Endothelial cell of umbilical vein (primary cell): ENCODE data around the gene TAF5L. TPM values are rescaled to one million over a fixed set of nuclear protein-coding genes. Genes with fewer than 3 reads are reported as not detected.

Source experiments
- BruUV-seq: library from RNA; stranded (reverse); fragments of 400-500 nt; replicated peaks from 2 replicates; lab custom pipeline; 2021; lab: Mats Ljungman, UMichigan
- CTCF ChIA-PET: fragments of 300-600, 350-600 bp; sonication (Branson Sonifier 250); formaldehyde crosslinking; loops from one replicate; lab custom pipeline; 2021; ENCODE audit warnings: antibody characterized with exemption, inconsistent platforms; lab: Charles Lee
- POLR2A ChIA-PET: fragments of 300-600, 350-600 bp; sonication (Branson Sonifier 250); formaldehyde crosslinking; loops from one replicate; lab custom pipeline; 2021; ENCODE audit warnings: antibody characterized with exemption, inconsistent platforms; lab: Charles Lee
- DNase-seq: peaks from one replicate; pipeline ENCODE4 v3.0.0-alpha.2; 2011; ENCODE audit warnings: low read depth, low spot score
- FAIRE-seq: peaks from 2 replicates; lab custom pipeline; 2011; peaks lifted over from hg19 to GRCh38; lab: Jason Lieb, UNC
- H2AFZ ChIP-seq: 2 replicates; pipeline ENCODE4 v1.6.0; 2012; ENCODE audit warnings: low read depth, low read length, control low read depth, inconsistent platforms
- H3K27ac ChIP-seq: 2 replicates; pipeline ENCODE4 v1.5.1; 2011; ENCODE audit warnings: low read depth, mild to moderate bottlenecking, control low read depth, low read length, moderate library complexity; ENCODE audit not compliant: insufficient read depth
- H3K27me3 ChIP-seq, 2 experiments: 2 replicates each; pipeline versions ENCODE4 v1.6.0 to v1.6.1; 2011; ENCODE audit warnings: low read length in 2 of 2, mixed read lengths in 1 of 2; ENCODE audit not compliant: control insufficient read depth in 2 of 2, insufficient read depth in 2 of 2
- H3K36me3 ChIP-seq, 2 experiments: 2 replicates in 1 of 2; 3 replicates in 1 of 2; pipeline ENCODE4 v1.5.1; 2011; ENCODE audit warnings: low read length in 2 of 2, mild to moderate bottlenecking in 1 of 2, moderate library complexity in 1 of 2; ENCODE audit not compliant: control insufficient read depth in 2 of 2, insufficient read depth in 2 of 2; ENCODE audit errors: extremely low read depth in 1 of 2
- H3K4me1 ChIP-seq: 3 replicates; pipeline ENCODE4 v1.5.1; 2011; ENCODE audit warnings: mild to moderate bottlenecking, low read length; ENCODE audit not compliant: control insufficient read depth, insufficient read depth; ENCODE audit errors: extremely low read depth
- H3K4me2 ChIP-seq: 2 replicates; pipeline ENCODE4 v1.6.1; 2011; ENCODE audit warnings: low read length, control low read depth, mixed read lengths; ENCODE audit not compliant: insufficient read depth
- H3K4me3 ChIP-seq, 3 experiments: fragments of 200-600 bp in 1 of 3; sonication (generic), shearing (Covaris generic) in 1 of 3; replicated peaks in 1 of 3; 2 replicates each; pipeline ENCODE4 v1.5.1; 2011 to 2016; ENCODE audit warnings: control low read depth in 3 of 3, low read length in 3 of 3, mild to moderate bottlenecking in 2 of 3, inconsistent platforms in 1 of 3, low read depth in 1 of 3, moderate library complexity in 1 of 3; ENCODE audit not compliant: insufficient read depth in 1 of 3
- H3K79me2 ChIP-seq: 2 replicates; pipeline ENCODE4 v1.6.0; 2012; ENCODE audit warnings: low read length, inconsistent platforms; ENCODE audit not compliant: control insufficient read depth, insufficient read depth
- H3K9ac ChIP-seq: replicated peaks from 2 replicates; pipeline ENCODE3; 2011; ENCODE audit warnings: low read length, control low read depth; ENCODE audit not compliant: insufficient read depth; ENCODE audit errors: extremely low read depth
- H3K9me1 ChIP-seq: replicated peaks from 3 replicates; pipeline ENCODE4 v1.6.0; 2011; ENCODE audit warnings: mild to moderate bottlenecking, low read length; ENCODE audit not compliant: control insufficient read depth, insufficient read depth; ENCODE audit errors: extremely low read depth
- H3K9me3 ChIP-seq: replicated peaks from 2 replicates; pipeline ENCODE4 v1.5.1; 2012; ENCODE audit warnings: low read length, inconsistent platforms; ENCODE audit not compliant: control insufficient read depth, insufficient read depth
- H4K20me1 ChIP-seq: replicated peaks from 2 replicates; pipeline ENCODE3; 2011; ENCODE audit warnings: mild to moderate bottlenecking, low read length; ENCODE audit not compliant: control insufficient read depth, insufficient read depth; ENCODE audit errors: extremely low read depth
- EZH2 ChIP-seq: IDR thresholded peaks from 2 replicates; pipeline ENCODE4 v1.6.1; 2012; ENCODE audit warnings: borderline replicate concordance, low read depth, mild to moderate bottlenecking, moderate library complexity, low read length, inconsistent platforms; ENCODE audit not compliant: severe bottlenecking
- FOS ChIP-seq: IDR thresholded peaks from 2 replicates; pipeline ENCODE4 v1.6.1; 2011; ENCODE audit warnings: mild to moderate bottlenecking, low read length, moderate library complexity, borderline replicate concordance; ENCODE audit not compliant: insufficient read depth
- GATA2 ChIP-seq: IDR thresholded peaks from 2 replicates; pipeline ENCODE4 v1.7.0; 2011; ENCODE audit warnings: low read depth, mild to moderate bottlenecking, moderate library complexity, mixed read lengths, low read length; ENCODE audit not compliant: insufficient read length, insufficient read depth
- JUN ChIP-seq: IDR thresholded peaks from 2 replicates; pipeline ENCODE4 v1.6.1; 2011; ENCODE audit warnings: borderline replicate concordance, low read depth; ENCODE audit not compliant: insufficient read length, insufficient read depth
- MYC ChIP-seq: IDR thresholded peaks from one replicate; pipeline ENCODE4 v1.6.1; 2011; ENCODE audit warnings: mild to moderate bottlenecking, low read depth, low read length
- POLR2A ChIP-seq: IDR thresholded peaks from 2 replicates; pipeline ENCODE4 v1.6.1; 2012; ENCODE audit warnings: low read depth, mild to moderate bottlenecking, control low read depth, low read length
- POLR2AphosphoS5 ChIP-seq: IDR thresholded peaks from 2 replicates; pipeline ENCODE4 v1.6.1; 2012; ENCODE audit warnings: low read depth, mild to moderate bottlenecking, control low read depth, low read length, moderate library complexity; ENCODE audit not compliant: insufficient read depth
- dilution Hi-C: fragments of 300-500 bp; cut with MboI; formaldehyde crosslinking; loops from one replicate; pipeline ENCODE4 v1.15.0; 2019; ENCODE audit warnings: low sequenced_read_pairs; ENCODE audit not compliant: extremely low pct_ligation_motif_present
- intact Hi-C: fragments of 100-400 bp; cut with micrococcal nuclease; formaldehyde crosslinking; loops from one replicate; pipeline ENCODE4 v1.10.0; 2022
- polyA plus RNA-seq, 4 experiments: library from polyadenylated mRNA; depleted of rRNA in 3 of 4; stranded (reverse) in 3 of 4; unstranded in 1 of 4; fragments of >200 nt; gene quantifications; 2 replicates each; pipeline versions ENCODE4 v1.2.1 to v1.2.3, GENCODE V29; 2011 to 2012; ENCODE audit warnings: missing spikeins in 1 of 4
- total RNA-seq: library from RNA; stranded (reverse); gene quantifications from 2 replicates; pipeline ENCODE4 v1.2.3, GENCODE V29; 2021
- TF ChIP-seq, protein P1 (sequence below): IDR thresholded peaks from 2 replicates; pipeline ENCODE4 v1.6.1; 2011; ENCODE audit not compliant: insufficient read depth, insufficient read length
- TF ChIP-seq, protein P2 (sequence below), 2 donors: IDR thresholded peaks; 1 replicate in 1 of 2; 2 replicates in 1 of 2; pipeline ENCODE4 v1.5.1; 2011; ENCODE audit warnings: low read length in 2 of 2, mild to moderate bottlenecking in 2 of 2, moderate library complexity in 2 of 2, control low read depth in 1 of 2, inconsistent platforms in 1 of 2, low read depth in 1 of 2; ENCODE audit not compliant: insufficient read depth in 1 of 2; ENCODE audit errors: extremely low read depth in 1 of 2

The TAF5L gene
- total and polyA plus RNA-seq, 2 donors (not counting 3 experiments of a cell fraction or from before 2014, with no cell fraction given), result 21.1 to 24.8 TPM

DNA sequence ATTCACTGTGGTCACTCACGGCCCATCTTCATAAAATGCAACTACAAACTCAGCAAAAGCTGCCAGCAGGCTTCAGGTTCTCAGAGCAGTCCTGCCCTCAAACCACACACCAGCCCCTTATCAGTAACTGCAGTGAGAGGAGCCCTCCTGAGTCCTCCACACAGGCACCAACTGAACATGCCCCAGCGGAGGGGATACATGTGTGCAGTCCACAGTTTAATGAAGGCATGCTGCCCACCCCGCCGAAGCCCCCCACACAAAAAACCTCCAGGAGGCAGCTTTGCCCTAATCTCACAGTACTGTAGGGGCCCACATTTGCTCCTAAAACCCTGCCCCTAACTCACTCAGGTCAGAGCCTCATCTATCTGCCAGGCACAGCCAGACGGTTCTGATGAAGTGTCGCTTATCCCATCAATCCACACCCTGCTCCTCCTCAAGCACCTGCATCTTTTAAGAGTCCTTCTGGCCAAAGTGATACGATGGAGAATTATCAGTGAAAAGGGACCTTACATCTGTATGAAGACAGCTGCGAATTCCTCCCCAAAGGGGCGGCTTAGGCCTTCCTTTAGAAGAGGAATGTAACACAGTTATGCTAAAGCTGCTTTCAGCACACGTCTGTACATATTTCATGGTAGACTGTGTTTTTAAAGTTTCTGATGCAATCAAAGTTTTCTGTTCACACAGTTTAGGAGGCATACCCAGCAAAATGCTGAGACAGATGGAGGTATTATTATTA lies 70.9 kb downstream of the TAF5L start:
- peaks cover 59% of the 10 kb centered on the region for H3K79me2 ChIP-seq
- peaks cover 15% of the 10 kb centered on the region for H3K4me1 ChIP-seq
- ChIA-PET CTCF (interaction anchor here (0.7 to 1.2 kb wide), 2 partner anchors 28 to 297 kb away, joined by 3 read pairs; no protein-coding TSS in a partner anchor), POLR2A (no interaction called here)
- intact Hi-C loops, result loop anchor here (5.0 kb wide), 3 partner anchors 213 to 652 kb away; partner anchors contain the start of gene CCSAP
- no peak overlapping the region for H3K4me3 ChIP-seq
- H4K20me1 ChIP-seq, result no peaks in the 10 kb centered on the region
- dilution Hi-C loops, result no loop called here
- no peaks in the 10 kb centered on the region for H3K9me1 ChIP-seq
- no peak overlapping the region for H3K4me2 ChIP-seq
- no peaks in the 10 kb centered on the region for H3K27me3 ChIP-seq
- DNase-seq (no peak), FAIRE-seq (no peak)
- no peak overlapping the region for H3K9ac ChIP-seq
- BruUV-seq, result no TSS peak
- H2AFZ ChIP-seq, result no peak overlapping the region
- no peaks in the 10 kb centered on the region for H3K36me3 ChIP-seq
- no peaks in the 10 kb centered on the region for H3K9me3 ChIP-seq
- no peak overlapping the region for H3K27ac ChIP-seq
- TF ChIP-seq JUN (no peak), FOS (no peak), EZH2 (no peak), MYC (no peak), GATA2 (no peak), POLR2A (no peak), POLR2AphosphoS5 (no peak)
- TF ChIP-seq, protein P1, sequence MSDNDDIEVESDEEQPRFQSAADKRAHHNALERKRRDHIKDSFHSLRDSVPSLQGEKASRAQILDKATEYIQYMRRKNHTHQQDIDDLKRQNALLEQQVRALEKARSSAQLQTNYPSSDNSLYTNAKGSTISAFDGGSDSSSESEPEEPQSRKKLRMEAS, result no peak
- TF ChIP-seq, protein P2, sequence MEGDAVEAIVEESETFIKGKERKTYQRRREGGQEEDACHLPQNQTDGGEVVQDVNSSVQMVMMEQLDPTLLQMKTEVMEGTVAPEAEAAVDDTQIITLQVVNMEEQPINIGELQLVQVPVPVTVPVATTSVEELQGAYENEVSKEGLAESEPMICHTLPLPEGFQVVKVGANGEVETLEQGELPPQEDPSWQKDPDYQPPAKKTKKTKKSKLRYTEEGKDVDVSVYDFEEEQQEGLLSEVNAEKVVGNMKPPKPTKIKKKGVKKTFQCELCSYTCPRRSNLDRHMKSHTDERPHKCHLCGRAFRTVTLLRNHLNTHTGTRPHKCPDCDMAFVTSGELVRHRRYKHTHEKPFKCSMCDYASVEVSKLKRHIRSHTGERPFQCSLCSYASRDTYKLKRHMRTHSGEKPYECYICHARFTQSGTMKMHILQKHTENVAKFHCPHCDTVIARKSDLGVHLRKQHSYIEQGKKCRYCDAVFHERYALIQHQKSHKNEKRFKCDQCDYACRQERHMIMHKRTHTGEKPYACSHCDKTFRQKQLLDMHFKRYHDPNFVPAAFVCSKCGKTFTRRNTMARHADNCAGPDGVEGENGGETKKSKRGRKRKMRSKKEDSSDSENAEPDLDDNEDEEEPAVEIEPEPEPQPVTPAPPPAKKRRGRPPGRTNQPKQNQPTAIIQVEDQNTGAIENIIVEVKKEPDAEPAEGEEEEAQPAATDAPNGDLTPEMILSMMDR (IDR thresholded peaks at IDR 0.05; ENCODE audit: extremely low read depth in 1 of 2, insufficient read depth in 1 of 2, low read depth in 1 of 2, low read length in 2 of 2), result no peak
